ENCODE data around the gene FHL5. TPM values are rescaled to one million over a fixed set of nuclear protein-coding genes. Genes with fewer than 3 reads are reported as not detected.

FHL5 gene
- polyA plus RNA-seq, 1 experiment, result not detected

- no peak for TF ChIP-seq CTCF (IDR thresholded peaks at IDR 0.05; ENCODE audit: low read depth, low read length)
- CTCF ChIA-PET, result no interaction called here
These were observed 93.6 kb downstream of the FHL5 start for GRCh38 chr6:96656567-96656966.

DNA sequence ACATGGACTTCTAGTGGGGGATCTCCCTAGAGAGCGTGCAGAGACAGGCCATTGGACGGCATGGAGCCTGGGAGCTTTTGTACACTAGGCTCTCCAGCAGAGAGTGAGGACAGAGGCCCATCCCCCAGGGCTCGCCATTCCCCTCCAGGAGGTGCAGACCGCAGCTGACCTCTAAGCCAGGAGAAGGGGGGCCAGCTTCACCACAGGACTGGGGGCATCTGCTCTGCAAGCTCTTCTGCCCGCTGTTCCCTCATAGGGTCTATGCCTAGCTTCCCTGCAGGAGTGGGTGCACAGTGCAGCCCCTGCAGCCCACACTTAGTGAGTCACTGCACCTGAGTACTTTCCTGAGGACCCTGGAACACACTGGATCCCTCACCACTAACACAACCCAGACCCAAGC is 94.4 kb downstream of the FHL5 start:
- Histone ChIP-seq H3K9me3 (ENCODE audit: control insufficient read depth, insufficient read depth, low read length) (no peaks in the 10 kb centered on the region), H3K4me3 (ENCODE audit: low read depth, low read length) (no peak overlapping the region), H3K27me3 (ENCODE audit: control insufficient read depth, insufficient read depth, low read length) (no peaks in the 10 kb centered on the region), H3K27ac (ENCODE audit: low read depth, low read length) (no peak overlapping the region)
- no peak for TF ChIP-seq CTCF (IDR thresholded peaks at IDR 0.05; ENCODE audit: low read depth, low read length)
- DNase-seq (ENCODE audit: low read depth, low spot score), result no peak
- ChIA-PET CTCF (no interaction called here), POLR2A (no interaction called here)

More at GRCh38 chr6:96656567-96656966, 93.6 kb downstream of the FHL5 start:
- POLR2A ChIA-PET, result no interaction called here
- no peak overlapping the region for H3K27ac ChIP-seq (ENCODE audit: low read depth, low read length)
- no peaks in the 10 kb centered on the region for H3K9me3 ChIP-seq (ENCODE audit: control insufficient read depth, insufficient read depth, low read length)
- no peak for DNase-seq (ENCODE audit: low read depth, low spot score)
- H3K4me3 ChIP-seq (ENCODE audit: low read depth, low read length), result no peak overlapping the region
- no peaks in the 10 kb centered on the region for H3K27me3 ChIP-seq (ENCODE audit: control insufficient read depth, insufficient read depth, low read length)

- no peaks in the 10 kb centered on the region for H3K27me3 ChIP-seq (ENCODE audit: control insufficient read depth, insufficient read depth, low read length)
- no peak overlapping the region for H3K27ac ChIP-seq (ENCODE audit: low read depth, low read length)
- ChIA-PET CTCF (no interaction called here), POLR2A (interaction anchor here (0.5 kb wide), 1 partner anchor 177 kb away, joined by 3 read pairs; no protein-coding TSS in a partner anchor)
- TF ChIP-seq CTCF (IDR thresholded peaks at IDR 0.05; ENCODE audit: low read depth, low read length), result no peak
- H3K4me3 ChIP-seq (ENCODE audit: low read depth, low read length), result no peak overlapping the region
- no peaks in the 10 kb centered on the region for H3K9me3 ChIP-seq (ENCODE audit: control insufficient read depth, insufficient read depth, low read length)
- no peak for DNase-seq (ENCODE audit: low read depth, low spot score)
These were observed 96.3 kb downstream of the FHL5 start for GRCh38 chr6:96659084-96659845.

Small RNA genes within 50 kb of the gene (small RNA-seq; reads per million reads assigned to genes)
- gene RNU4-70P (ENCODE audit: insufficient read length, low read depth), result not detected

Other genes starting within 250 kb of the FHL5 start
- gene UFL1, start 41.3 kb upstream of the FHL5 start, polyA plus RNA-seq (2011; rRNA removed), result 12.9 and 15.3 TPM in 2 replicates

All from AG04450 (cell line).